Measurements from ENCODE around the gene MXD4.

GRCh38 chr4:2284934-2285612 is 23.2 kb upstream of the MXD4 start:
- TF ChIP-seq CTCF (IDR thresholded peaks at IDR 0.05) (no peak), POLR2A (IDR thresholded peaks at IDR 0.05) (no peak)

Measured in adrenal gland (tissue), 5 donors.